Measurements from ENCODE around the gene HHIPL1.

DNA sequence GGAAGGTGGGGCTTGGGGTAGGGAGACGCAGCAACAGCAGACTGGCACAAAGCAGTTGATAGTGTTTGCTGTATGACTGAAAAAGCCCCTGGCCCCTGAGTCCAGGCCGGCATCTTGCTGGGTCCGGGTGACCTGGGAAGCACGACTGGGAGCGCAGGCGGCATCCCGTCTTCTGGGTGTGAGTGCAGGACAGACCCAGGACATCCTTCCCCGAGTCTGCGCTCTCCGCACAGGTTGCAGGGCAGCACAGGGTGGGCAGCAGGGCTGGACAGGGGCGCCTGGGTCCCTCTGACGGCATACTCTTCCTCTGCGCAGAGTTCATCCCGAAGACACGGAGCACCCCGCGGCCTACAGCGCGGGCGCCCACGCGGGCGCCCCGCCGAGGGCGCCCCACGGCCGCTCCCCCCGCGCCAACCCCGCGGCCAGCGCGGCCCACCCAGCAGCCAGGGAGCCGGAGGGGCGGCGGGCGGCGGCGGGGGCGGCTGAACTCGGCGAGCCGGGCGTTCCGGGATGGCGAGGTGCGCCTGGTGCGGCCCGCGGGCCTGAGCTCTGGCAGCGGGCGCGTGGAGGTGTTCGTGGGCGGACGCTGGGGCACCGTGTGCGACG is 29.9 kb downstream of the HHIPL1 start:
- TF ChIP-seq POLR2A (IDR thresholded peaks at IDR 0.05; ENCODE audit: low read depth, low read length) (no peak), POLR2AphosphoS5 (IDR thresholded peaks at IDR 0.05; ENCODE audit: low read depth, low read length) (no peak), TAF1 (IDR thresholded peaks at IDR 0.05; ENCODE audit: low read depth, low read length) (no peak), POU2F2 (IDR thresholded peaks at IDR 0.05; ENCODE audit: low read depth, low read length) (no peak), PAX5 (IDR thresholded peaks at IDR 0.05; ENCODE audit: insufficient read depth, low read length, severe bottlenecking) (no peak)

All from GM12891 (cell line).